Measurements from ENCODE around the gene GORASP2.

GRCh38 chr2:170997893-170998597 is 69.0 kb downstream of the GORASP2 start:
- TF ChIP-seq CTCF (IDR thresholded peaks at IDR 0.05) (no peak), POLR2A (IDR thresholded peaks at IDR 0.05) (no peak)

Measured in heart left ventricle (tissue), 13 donors.